Peyer's patch (tissue), 4 donors: ENCODE measurements around the gene EHD4. TPM values are rescaled to one million over a fixed set of nuclear protein-coding genes. Genes with fewer than 3 reads are reported as not detected.

Source experiments
- DNase-seq, 3 donors: peaks; one replicate each; pipeline ENCODE4 v3.0.0-alpha.2; 2017 to 2019
- H3K27ac ChIP-seq, 4 donors: fragments of 200-600 bp; sonication (generic); one replicate each; pipeline ENCODE4 v1.5.1; 2016 to 2019
- H3K27me3 ChIP-seq, 2 donors: fragments of 200-600 bp; sonication (generic); one replicate each; pipeline ENCODE4 v1.5.1; 2019
- H3K36me3 ChIP-seq, 3 donors: fragments of 200-600 bp; sonication (generic); one replicate each; pipeline ENCODE4 v1.5.1; 2016 to 2019
- H3K4me1 ChIP-seq, 4 donors: fragments of 200-600 bp; sonication (generic); one replicate each; pipeline ENCODE4 v1.5.1; 2016 to 2019
- H3K4me3 ChIP-seq, 4 donors: fragments of 200-600 bp; sonication (generic); 1 replicate in 3 of 4; 2 replicates in 1 of 4; pipeline ENCODE4 v1.5.1; 2016 to 2019; ENCODE audit warnings: mild to moderate bottlenecking in 1 of 4
- H3K9me3 ChIP-seq, 4 donors: fragments of 200-600 bp; sonication (generic); one replicate each; pipeline ENCODE4 v1.5.1; 2016 to 2019; ENCODE audit warnings: mild to moderate bottlenecking in 1 of 4
- POLR2A ChIP-seq, 2 donors: fragments of 450-650 bp; IDR thresholded peaks; one replicate each; pipeline ENCODE4 v1.5.1; 2017; ENCODE audit warnings: antibody characterized with exemption in 2 of 2, mild to moderate bottlenecking in 2 of 2, moderate library complexity in 2 of 2
- total RNA-seq, 4 donors: library from RNA; depleted of rRNA; stranded (reverse); fragments of >200 nt; gene quantifications; one replicate each; pipeline ENCODE4 v1.1.0, GENCODE V29; 2016
- TF ChIP-seq, protein P1 (sequence below), 6 experiments: fragments of 450-650 bp in 4 of 6; fragments of 200-600 bp in 2 of 6; sonication (generic) in 1 of 6; IDR thresholded peaks; one replicate each; pipeline ENCODE4 v1.5.1; 2017 to 2019; ENCODE audit warnings: antibody characterized with exemption in 6 of 6, mild to moderate bottlenecking in 3 of 6, moderate library complexity in 1 of 6

The EHD4 gene
- total RNA-seq, 4 donors from 2014 or later = 23.1 to 53.9 (median 34.9) TPM

DNA sequence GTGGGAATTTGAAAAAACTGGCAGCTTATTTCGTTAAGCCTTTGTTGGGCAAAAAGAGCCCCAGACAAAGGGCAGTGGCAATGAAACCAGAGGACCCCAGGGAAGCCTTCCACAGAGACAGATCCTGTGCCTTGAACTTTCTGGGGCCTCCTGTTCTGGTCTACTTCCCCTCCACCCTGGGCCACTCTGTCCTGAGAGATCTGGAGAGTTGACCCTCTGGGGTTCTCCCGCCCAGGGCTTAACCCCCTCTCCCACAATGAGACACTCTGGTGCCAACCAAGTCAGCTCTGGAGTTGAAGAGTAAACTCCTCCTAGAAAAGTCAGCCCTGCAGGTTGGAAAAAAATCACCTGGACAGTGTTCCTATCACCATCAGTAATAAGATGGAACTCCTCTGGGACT is 20.8 kb downstream of the EHD4 start:
- H3K27me3 ChIP-seq = no peaks in the 10 kb centered on the region
- peaks cover 0 to 21% (median 0%) of the 10 kb centered on the region in 3 donors for H3K36me3 ChIP-seq
- no peak overlapping the region for H3K4me3 ChIP-seq
- no peak for TF ChIP-seq POLR2A (IDR thresholded peaks at IDR 0.05)
- TF ChIP-seq, protein P1, sequence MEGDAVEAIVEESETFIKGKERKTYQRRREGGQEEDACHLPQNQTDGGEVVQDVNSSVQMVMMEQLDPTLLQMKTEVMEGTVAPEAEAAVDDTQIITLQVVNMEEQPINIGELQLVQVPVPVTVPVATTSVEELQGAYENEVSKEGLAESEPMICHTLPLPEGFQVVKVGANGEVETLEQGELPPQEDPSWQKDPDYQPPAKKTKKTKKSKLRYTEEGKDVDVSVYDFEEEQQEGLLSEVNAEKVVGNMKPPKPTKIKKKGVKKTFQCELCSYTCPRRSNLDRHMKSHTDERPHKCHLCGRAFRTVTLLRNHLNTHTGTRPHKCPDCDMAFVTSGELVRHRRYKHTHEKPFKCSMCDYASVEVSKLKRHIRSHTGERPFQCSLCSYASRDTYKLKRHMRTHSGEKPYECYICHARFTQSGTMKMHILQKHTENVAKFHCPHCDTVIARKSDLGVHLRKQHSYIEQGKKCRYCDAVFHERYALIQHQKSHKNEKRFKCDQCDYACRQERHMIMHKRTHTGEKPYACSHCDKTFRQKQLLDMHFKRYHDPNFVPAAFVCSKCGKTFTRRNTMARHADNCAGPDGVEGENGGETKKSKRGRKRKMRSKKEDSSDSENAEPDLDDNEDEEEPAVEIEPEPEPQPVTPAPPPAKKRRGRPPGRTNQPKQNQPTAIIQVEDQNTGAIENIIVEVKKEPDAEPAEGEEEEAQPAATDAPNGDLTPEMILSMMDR (IDR thresholded peaks at IDR 0.05) = no peak
- peaks cover 0 to 18% (median 0%) of the 10 kb centered on the region in 4 donors for H3K4me1 ChIP-seq
- DNase-seq = no peak
- no peak overlapping the region for H3K27ac ChIP-seq
- H3K9me3 ChIP-seq = no peaks in the 10 kb centered on the region

DNA sequence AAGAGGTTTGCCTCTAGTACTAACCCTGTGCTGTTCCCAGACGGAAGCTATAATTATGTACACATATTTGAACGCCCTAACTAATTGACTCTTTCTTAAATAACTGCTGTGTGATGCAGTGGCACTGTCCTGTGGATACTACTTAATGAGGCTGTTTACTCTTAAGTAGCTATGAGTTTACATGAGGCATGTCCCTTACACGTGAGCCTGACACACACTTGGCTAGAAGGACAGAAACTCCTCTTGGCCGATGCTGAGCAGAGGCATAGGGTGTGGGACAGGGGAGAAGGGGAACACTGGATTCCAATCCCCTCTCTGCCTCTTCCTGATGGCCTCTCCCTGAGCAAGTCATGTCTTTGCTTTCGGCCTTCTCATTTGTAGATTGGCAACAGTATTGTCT is 21.9 kb downstream of the EHD4 start:
- peaks cover 0 to 18% (median 0%) of the 10 kb centered on the region in 4 donors for H3K4me1 ChIP-seq
- no peak overlapping the region for H3K4me3 ChIP-seq
- H3K27me3 ChIP-seq = no peaks in the 10 kb centered on the region
- TF ChIP-seq, protein P1 (IDR thresholded peaks at IDR 0.05) = no peak
- TF ChIP-seq POLR2A (IDR thresholded peaks at IDR 0.05) = no peak
- peak overlapping the region in 1 of 4 donors; percentile 10 for H3K27ac ChIP-seq
- DNase-seq = no peak
- no peaks in the 10 kb centered on the region for H3K9me3 ChIP-seq
- peaks cover 0 to 24% (median 0%) of the 10 kb centered on the region in 3 donors for H3K36me3 ChIP-seq

DNA sequence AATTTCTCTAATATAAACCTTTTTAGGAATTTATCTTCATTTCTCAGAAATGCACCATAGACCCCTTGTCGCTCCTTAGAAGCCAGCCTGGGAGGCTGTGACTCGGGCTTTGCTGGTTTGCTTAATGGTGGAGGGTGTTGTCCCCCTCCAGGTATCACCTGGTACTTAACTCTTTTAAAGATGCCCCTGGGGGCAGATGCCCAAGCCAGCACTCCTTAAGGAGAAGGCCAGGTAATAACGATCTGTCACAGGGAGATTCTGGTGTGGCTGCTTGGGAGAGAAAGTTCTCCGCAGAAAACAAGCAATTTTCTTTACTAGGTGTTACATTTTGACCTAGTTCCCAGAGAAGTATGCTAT is 22.3 kb downstream of the EHD4 start:
- no peaks in the 10 kb centered on the region for H3K9me3 ChIP-seq
- no peak for TF ChIP-seq POLR2A (IDR thresholded peaks at IDR 0.05)
- TF ChIP-seq, protein P1 (IDR thresholded peaks at IDR 0.05) = no peak
- no peaks in the 10 kb centered on the region for H3K27me3 ChIP-seq
- H3K4me3 ChIP-seq = no peak overlapping the region
- peaks cover 0 to 18% (median 0%) of the 10 kb centered on the region in 4 donors for H3K4me1 ChIP-seq
- no peak for DNase-seq
- peak overlapping the region in 1 of 4 donors; percentile 10 for H3K27ac ChIP-seq
- H3K36me3 ChIP-seq = peaks cover 0 to 27% (median 0%) of the 10 kb centered on the region in 3 donors

DNA sequence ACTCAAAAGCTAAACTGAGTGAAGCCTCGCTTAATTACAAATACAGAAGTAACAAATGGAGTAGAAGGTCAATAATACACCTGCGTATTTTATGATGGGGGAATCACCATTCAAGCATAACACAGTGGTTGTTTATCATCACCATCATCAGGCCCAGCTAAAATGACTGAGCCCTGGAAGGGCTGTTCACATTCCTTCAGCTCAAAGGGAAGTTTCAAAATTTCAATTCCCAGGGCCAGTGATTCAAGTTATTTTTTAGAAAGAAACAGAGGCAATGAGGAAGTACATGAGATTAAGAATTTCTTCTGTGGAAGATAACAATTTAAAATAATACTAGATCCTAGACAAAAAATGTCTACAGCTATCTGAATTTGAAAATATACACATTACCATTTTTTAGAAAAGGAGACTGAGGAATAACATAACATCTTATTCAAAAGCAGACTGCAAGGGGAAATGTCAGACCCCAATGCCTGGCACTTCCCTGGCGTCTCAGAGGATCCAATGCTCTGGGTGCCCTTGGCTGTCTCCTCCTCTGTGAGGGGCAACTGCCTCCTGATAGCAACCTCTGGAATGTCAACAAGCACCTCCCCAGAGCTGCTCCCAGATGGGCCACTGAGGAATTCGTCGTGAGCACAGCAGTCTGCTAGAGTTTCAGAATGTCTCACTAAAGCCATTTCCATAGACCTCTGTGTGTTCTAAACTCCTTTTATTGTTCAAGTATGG is 22.8 kb downstream of the EHD4 start:
- no peaks in the 10 kb centered on the region for H3K27me3 ChIP-seq

DNA sequence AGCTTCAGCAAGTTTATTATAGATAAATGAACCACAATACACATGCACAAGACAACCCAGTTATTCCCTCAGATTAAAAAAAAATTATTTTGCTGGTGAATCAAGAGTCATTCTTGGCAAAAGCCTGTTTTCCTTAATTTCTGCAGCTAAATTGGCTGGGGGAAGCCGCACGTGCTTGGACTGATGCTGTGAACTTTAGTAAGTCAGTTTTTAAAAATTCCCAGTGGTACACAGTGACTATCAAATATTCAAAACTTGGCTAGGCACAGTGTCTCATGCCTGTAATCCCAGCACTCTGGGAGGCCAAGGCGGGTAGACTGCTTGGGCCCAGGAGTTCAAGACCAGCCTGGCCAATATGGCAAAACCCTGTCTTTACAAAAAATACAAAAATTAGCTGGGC is 23.9 kb downstream of the EHD4 start:
- Histone ChIP-seq H3K9me3 (no peaks in the 10 kb centered on the region), H3K4me1 (peaks cover 0 to 24% (median 0%) of the 10 kb centered on the region in 4 donors), H3K36me3 (peaks cover 0 to 24% (median 0%) of the 10 kb centered on the region in 3 donors), H3K27me3 (no peaks in the 10 kb centered on the region), H3K27ac (no peak overlapping the region), H3K4me3 (no peak overlapping the region)
- no peak for DNase-seq
- no peak for TF ChIP-seq POLR2A (IDR thresholded peaks at IDR 0.05)
- TF ChIP-seq, protein P1 (IDR thresholded peaks at IDR 0.05) = no peak

More for the DNA sequence above, 22.8 kb downstream of the EHD4 start:
- H3K27ac ChIP-seq = no peak overlapping the region
- peaks cover 0 to 18% (median 0%) of the 10 kb centered on the region in 4 donors for H3K4me1 ChIP-seq
- TF ChIP-seq POLR2A (IDR thresholded peaks at IDR 0.05) = no peak
- TF ChIP-seq, protein P1 (IDR thresholded peaks at IDR 0.05) = no peak
- DNase-seq = peak in 1 of 3 donors; percentile 29
- H3K9me3 ChIP-seq = no peaks in the 10 kb centered on the region
- H3K4me3 ChIP-seq = no peak overlapping the region
- H3K36me3 ChIP-seq = peaks cover 0 to 27% (median 0%) of the 10 kb centered on the region in 3 donors
